Panc1 (cell line): ENCODE measurements around the gene CPXM1. TPM values are rescaled to one million over a fixed set of nuclear protein-coding genes. Genes with fewer than 3 reads are reported as not detected.
A peak's percentile ranks its signal among the peaks of the same experiment; 100 is the strongest.

Experiments
- ATAC-seq: fragments of 200-7000 bp; cut with Tn5 transposase; 2 replicates; pipeline ENCODE4 v1.9.1; 2020; ENCODE audit warnings: mild to moderate bottlenecking, moderate library complexity
- BruUV-seq: library from RNA; stranded (reverse); fragments of 400-500 nt; replicated peaks from 2 replicates; lab custom pipeline; 2021; lab: Mats Ljungman, UMichigan
- CTCF ChIA-PET: fragments of 300-600 bp; sonication (Branson Sonifier 250); formaldehyde crosslinking; loops from one replicate; lab custom pipeline; 2022; ENCODE audit warnings: antibody characterized with exemption; lab: Charles Lee
- POLR2A ChIA-PET: fragments of 300-600 bp; sonication (Branson Sonifier 250); formaldehyde crosslinking; loops from one replicate; lab custom pipeline; 2022; ENCODE audit warnings: antibody characterized with exemption; lab: Charles Lee
- DNase-seq: peaks from one replicate; pipeline ENCODE4 v3.0.0-alpha.2; 2010; ENCODE audit warnings: low read depth, low spot score
- H3K27ac ChIP-seq: 2 replicates; pipeline ENCODE4 v1.5.1; 2011; ENCODE audit warnings: mild to moderate bottlenecking, low read length, inconsistent platforms
- H3K27me3 ChIP-seq: fragments of 200-500 bp; sonication (Bioruptor generic); 2 replicates; pipeline ENCODE4 v1.6.0; 2014; ENCODE audit warnings: low read length, inconsistent platforms; ENCODE audit not compliant: control insufficient read depth, insufficient read depth
- H3K36me3 ChIP-seq: fragments of 200-500 bp; sonication (Bioruptor generic); 2 replicates; pipeline ENCODE4 v1.5.1; 2014; ENCODE audit warnings: inconsistent platforms, mild to moderate bottlenecking, low read length, moderate library complexity; ENCODE audit not compliant: control insufficient read depth, insufficient read depth
- H3K4me1 ChIP-seq: 2 replicates; pipeline ENCODE4 v1.5.1; 2011; ENCODE audit warnings: inconsistent platforms, mild to moderate bottlenecking, low read length, moderate library complexity; ENCODE audit not compliant: control insufficient read depth, insufficient read depth
- H3K4me3 ChIP-seq, 2 experiments: 2 replicates each; pipeline ENCODE4 v1.5.1; 2011 to 2012; ENCODE audit warnings: low read depth in 2 of 2, low read length in 2 of 2, mild to moderate bottlenecking in 2 of 2, inconsistent platforms in 1 of 2, moderate library complexity in 1 of 2
- H3K9me3 ChIP-seq: fragments of 200-500 bp; sonication (Bioruptor generic); 2 replicates; pipeline ENCODE4 v1.5.1; 2014; ENCODE audit warnings: low read depth, mild to moderate bottlenecking, inconsistent platforms, low read length, moderate library complexity; ENCODE audit not compliant: control insufficient read depth, insufficient read depth
- POLR2AphosphoS5 ChIP-seq: IDR thresholded peaks from 2 replicates; pipeline ENCODE4 v1.6.1; 2012; ENCODE audit warnings: mild to moderate bottlenecking, low read depth, low read length, moderate library complexity
- SIN3A ChIP-seq: IDR thresholded peaks from 2 replicates; pipeline ENCODE4 v1.6.1; 2012; ENCODE audit warnings: low read depth, mild to moderate bottlenecking, low read length, moderate library complexity, borderline replicate concordance; ENCODE audit not compliant: insufficient read depth
- TCF7L2 ChIP-seq: IDR thresholded peaks from 2 replicates; pipeline ENCODE4 v1.6.1; 2011; ENCODE audit warnings: mild to moderate bottlenecking, low read depth, low read length, inconsistent platforms
- in situ Hi-C: cut with HindIII; loops from 2 replicates; pipeline ENCODE4 v1.10.0; 2016; ENCODE audit warnings: low sequenced_read_pairs, low pct_unique_long_range_greater_than_20kb
- intact Hi-C: fragments of 100-400 bp; cut with micrococcal nuclease; formaldehyde crosslinking; loops from one replicate; pipeline ENCODE4 v1.10.0; 2022; ENCODE audit not compliant: unreplicated experiment
- total RNA-seq: library from RNA; stranded (reverse); gene quantifications from one replicate; pipeline ENCODE4 v1.2.1, GENCODE V29; 2021; ENCODE audit not compliant: unreplicated experiment
- TF ChIP-seq, protein P1 (sequence below): fragments of 450-650 bp; IDR thresholded peaks from 2 replicates; pipeline ENCODE4 v1.5.1; 2017; ENCODE audit warnings: mild to moderate bottlenecking
- TF ChIP-seq, protein P2 (sequence below), 2 experiments: IDR thresholded peaks; 2 replicates each; pipeline ENCODE4 v1.6.1; 2011 to 2012; ENCODE audit warnings: low read depth in 2 of 2, control low read depth in 1 of 2, low read length in 1 of 2, mild to moderate bottlenecking in 1 of 2, moderate library complexity in 1 of 2; ENCODE audit not compliant: insufficient read depth in 1 of 2

CPXM1 gene
- total RNA-seq, 1 experiment from 2014 or later, result not detected

DNA sequence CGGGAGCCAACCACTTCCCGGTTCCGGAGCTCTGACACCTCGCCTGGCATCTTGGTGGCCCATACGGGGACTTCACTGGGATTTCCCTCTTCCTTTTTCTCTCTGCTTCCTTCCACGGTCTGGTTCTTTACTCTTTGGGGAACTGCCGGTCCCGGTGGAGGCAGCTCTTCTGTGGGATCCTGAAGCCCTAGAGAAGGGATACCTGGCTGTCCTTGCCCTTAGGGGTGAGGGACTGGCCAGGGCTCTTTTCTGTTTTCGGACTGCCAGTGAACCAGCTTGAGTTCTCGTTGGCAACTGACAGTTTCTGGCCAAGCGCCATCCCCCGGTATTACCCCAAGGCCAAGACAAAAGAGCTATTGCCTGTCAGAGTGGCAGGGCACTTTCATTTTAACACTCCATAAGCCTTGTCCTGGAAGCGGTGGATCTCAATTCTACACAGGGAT is 880 bp upstream of the CPXM1 start:
- Histone ChIP-seq H3K27me3 (peaks cover 7% of the 10 kb centered on the region; the same call in 1 of the 2 replicates), H3K4me3 (no peak overlapping the region), H3K4me1 (no peaks in the 10 kb centered on the region), H3K9me3 (no peaks in the 10 kb centered on the region), H3K36me3 (no peaks in the 10 kb centered on the region), H3K27ac (no peak overlapping the region)
- ATAC-seq (no peak), DNase-seq (no peak)
- TF ChIP-seq, protein P1, sequence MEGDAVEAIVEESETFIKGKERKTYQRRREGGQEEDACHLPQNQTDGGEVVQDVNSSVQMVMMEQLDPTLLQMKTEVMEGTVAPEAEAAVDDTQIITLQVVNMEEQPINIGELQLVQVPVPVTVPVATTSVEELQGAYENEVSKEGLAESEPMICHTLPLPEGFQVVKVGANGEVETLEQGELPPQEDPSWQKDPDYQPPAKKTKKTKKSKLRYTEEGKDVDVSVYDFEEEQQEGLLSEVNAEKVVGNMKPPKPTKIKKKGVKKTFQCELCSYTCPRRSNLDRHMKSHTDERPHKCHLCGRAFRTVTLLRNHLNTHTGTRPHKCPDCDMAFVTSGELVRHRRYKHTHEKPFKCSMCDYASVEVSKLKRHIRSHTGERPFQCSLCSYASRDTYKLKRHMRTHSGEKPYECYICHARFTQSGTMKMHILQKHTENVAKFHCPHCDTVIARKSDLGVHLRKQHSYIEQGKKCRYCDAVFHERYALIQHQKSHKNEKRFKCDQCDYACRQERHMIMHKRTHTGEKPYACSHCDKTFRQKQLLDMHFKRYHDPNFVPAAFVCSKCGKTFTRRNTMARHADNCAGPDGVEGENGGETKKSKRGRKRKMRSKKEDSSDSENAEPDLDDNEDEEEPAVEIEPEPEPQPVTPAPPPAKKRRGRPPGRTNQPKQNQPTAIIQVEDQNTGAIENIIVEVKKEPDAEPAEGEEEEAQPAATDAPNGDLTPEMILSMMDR, result no peak
- in situ Hi-C loops (no loop called here), intact Hi-C loops (no loop called here)
- ChIA-PET POLR2A (no interaction called here), CTCF (no interaction called here)
- no TSS peak for BruUV-seq

DNA sequence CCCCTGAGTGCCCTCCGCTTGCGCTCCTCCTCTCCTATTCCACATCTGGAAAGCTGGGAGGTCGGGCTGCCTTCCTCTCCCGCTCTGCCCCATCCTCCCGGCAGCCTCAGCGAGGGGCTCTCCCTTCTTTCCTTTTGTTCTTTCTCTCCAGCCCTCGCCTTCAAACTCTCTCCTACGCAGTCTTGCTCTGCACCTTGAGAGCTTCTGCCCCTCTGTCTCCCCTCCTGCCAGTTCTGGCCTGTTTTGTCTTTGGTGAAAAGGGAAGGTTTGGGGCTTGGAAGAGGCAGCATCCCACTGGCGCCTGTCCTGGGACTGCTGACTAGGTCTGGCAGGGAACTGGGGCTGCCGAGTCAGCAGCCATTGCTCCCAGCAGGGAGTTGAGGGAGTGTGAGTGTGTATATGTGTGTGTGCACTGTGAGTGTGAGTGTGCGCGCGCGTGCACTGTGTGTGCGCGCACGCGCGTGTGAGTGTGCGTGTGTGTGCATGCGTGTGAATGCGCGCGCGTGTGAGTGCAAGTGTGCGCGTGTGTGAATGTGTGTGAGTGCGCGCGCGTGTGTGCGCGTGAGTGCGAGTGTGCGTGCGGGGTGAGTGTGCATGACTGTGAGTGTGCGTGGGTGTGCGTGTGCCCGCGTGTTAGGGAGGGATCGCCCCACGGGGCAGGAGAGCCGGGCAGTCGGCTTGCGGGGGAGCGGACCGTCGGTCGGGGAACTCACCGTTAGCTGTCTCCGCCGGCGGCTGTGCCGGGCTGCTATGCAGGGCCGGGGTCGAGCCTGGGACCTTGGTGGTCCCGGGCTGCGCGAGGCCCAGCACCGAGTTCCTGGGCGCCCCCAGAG is 523 bp downstream of the CPXM1 start:
- Histone ChIP-seq H3K27ac (no peak overlapping the region), H3K36me3 (no peaks in the 10 kb centered on the region), H3K27me3 (peaks cover 11% of the 10 kb centered on the region; the same call in 1 of the 2 replicates), H3K9me3 (no peaks in the 10 kb centered on the region), H3K4me1 (no peaks in the 10 kb centered on the region; the same call in 1 of the 2 replicates), H3K4me3 (peak overlapping the region in 1 of 2 experiments; percentile 31; a peak in 1 of 4 replicates)
- no TSS peak for BruUV-seq
- POLR2A ChIA-PET, result no interaction called here
- DNase-seq, result no peak
- CTCF ChIA-PET, result no interaction called here
- 0 out of 2 replicates have a peak, but pooled peaks have one; percentile 19 for ATAC-seq
- intact Hi-C loops (no loop called here), in situ Hi-C loops (no loop called here)
- TF ChIP-seq SIN3A, result no peak
- TF ChIP-seq, protein P1, result no peak
- TF ChIP-seq TCF7L2, result no peak
- TF ChIP-seq, protein P2, sequence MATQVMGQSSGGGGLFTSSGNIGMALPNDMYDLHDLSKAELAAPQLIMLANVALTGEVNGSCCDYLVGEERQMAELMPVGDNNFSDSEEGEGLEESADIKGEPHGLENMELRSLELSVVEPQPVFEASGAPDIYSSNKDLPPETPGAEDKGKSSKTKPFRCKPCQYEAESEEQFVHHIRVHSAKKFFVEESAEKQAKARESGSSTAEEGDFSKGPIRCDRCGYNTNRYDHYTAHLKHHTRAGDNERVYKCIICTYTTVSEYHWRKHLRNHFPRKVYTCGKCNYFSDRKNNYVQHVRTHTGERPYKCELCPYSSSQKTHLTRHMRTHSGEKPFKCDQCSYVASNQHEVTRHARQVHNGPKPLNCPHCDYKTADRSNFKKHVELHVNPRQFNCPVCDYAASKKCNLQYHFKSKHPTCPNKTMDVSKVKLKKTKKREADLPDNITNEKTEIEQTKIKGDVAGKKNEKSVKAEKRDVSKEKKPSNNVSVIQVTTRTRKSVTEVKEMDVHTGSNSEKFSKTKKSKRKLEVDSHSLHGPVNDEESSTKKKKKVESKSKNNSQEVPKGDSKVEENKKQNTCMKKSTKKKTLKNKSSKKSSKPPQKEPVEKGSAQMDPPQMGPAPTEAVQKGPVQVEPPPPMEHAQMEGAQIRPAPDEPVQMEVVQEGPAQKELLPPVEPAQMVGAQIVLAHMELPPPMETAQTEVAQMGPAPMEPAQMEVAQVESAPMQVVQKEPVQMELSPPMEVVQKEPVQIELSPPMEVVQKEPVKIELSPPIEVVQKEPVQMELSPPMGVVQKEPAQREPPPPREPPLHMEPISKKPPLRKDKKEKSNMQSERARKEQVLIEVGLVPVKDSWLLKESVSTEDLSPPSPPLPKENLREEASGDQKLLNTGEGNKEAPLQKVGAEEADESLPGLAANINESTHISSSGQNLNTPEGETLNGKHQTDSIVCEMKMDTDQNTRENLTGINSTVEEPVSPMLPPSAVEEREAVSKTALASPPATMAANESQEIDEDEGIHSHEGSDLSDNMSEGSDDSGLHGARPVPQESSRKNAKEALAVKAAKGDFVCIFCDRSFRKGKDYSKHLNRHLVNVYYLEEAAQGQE (IDR thresholded peaks at IDR 0.05; ENCODE audit: insufficient read depth in 1 of 2, low read depth in 2 of 2, low read length in 1 of 2), result no peak
- no peak for TF ChIP-seq POLR2AphosphoS5
